Fibroblast of peridontal ligament (primary cell): ENCODE measurements around the gene RABL6.
A peak's percentile ranks its signal among the peaks of the same experiment; 100 is the strongest.
"Not testable (repeated sequence)": the region's sequence is repeated elsewhere in the genome, so short reads cannot be mapped to it uniquely, and the experiment has no call there.

Source experiments
- DNase-seq: peaks from one replicate; pipeline ENCODE4 v3.0.0-alpha.2; 2010; ENCODE audit errors: extremely low read depth

Gene RABL6

GRCh38 chr9:136857581-136858412 is 50.0 kb downstream of the RABL6 start:
- no peak for DNase-seq

GRCh38 chr9:136858452-136858843 is 50.7 kb downstream of the RABL6 start:
- DNase-seq: no peak

GRCh38 chr9:136858844-136859757 is 51.4 kb downstream of the RABL6 start:
- peak; percentile 54 for DNase-seq

GRCh38 chr9:136860529-136860928 is 52.8 kb downstream of the RABL6 start:
- no peak for DNase-seq

GRCh38 chr9:136860933-136861873 is 53.5 kb downstream of the RABL6 start:
- no peak for DNase-seq

GRCh38 chr9:136861874-136862457 is 54.2 kb downstream of the RABL6 start:
- DNase-seq: no peak

GRCh38 chr9:136862849-136863622 is 55.3 kb downstream of the RABL6 start:
- no peak for DNase-seq

- no peak for DNase-seq
Measured at GRCh38 chr9:136863623-136864273, 56.0 kb downstream of the RABL6 start.

- no peak for DNase-seq
Measured at GRCh38 chr9:136865041-136865767, 57.5 kb downstream of the RABL6 start.

- DNase-seq: no peak
Measured at GRCh38 chr9:136865768-136866103, 58.0 kb downstream of the RABL6 start.

GRCh38 chr9:136866898-136867421 is 59.2 kb downstream of the RABL6 start:
- DNase-seq: not testable (repeated sequence)

GRCh38 chr9:136867480-136867879 is 59.7 kb downstream of the RABL6 start:
- no peak for DNase-seq

GRCh38 chr9:136867917-136868316 is 60.2 kb downstream of the RABL6 start:
- no peak for DNase-seq

GRCh38 chr9:136868644-136869043 is 60.9 kb downstream of the RABL6 start:
- no peak for DNase-seq

- DNase-seq: not testable (repeated sequence)
Measured at GRCh38 chr9:136869611-136870010, 61.9 kb downstream of the RABL6 start.

GRCh38 chr9:136875155-136875554 is 67.4 kb downstream of the RABL6 start:
- no peak for DNase-seq

GRCh38 chr9:136876476-136876875 is 68.7 kb downstream of the RABL6 start:
- DNase-seq: no peak

- DNase-seq: no peak
Measured at GRCh38 chr9:136880651-136881050, 72.9 kb downstream of the RABL6 start.

GRCh38 chr9:136881691-136882108 is 74.0 kb downstream of the RABL6 start:
- peak; percentile 37 for DNase-seq
